HG03060 (cell line): ENCODE data around the gene ZNF613.

Experiments used
- ATAC-seq: cut with Tn5 transposase; IDR thresholded peaks from one replicate; pipeline ENCODE4 v1.9.1; 2021; ENCODE audit warnings: low read depth, moderate number of reproducible peaks; ENCODE audit not compliant: unreplicated experiment

ZNF613 gene

GRCh38 chr19:51994048-51994644, 66.9 kb downstream of the ZNF613 start:
- ATAC-seq, result no peak
